Measurements from ENCODE around the gene TXN. TPM values are rescaled to one million over a fixed set of nuclear protein-coding genes. Genes with fewer than 3 reads are reported as not detected.

TXN gene
- total RNA-seq, 1 experiment from 2014 or later: 1,260 TPM

DNA sequence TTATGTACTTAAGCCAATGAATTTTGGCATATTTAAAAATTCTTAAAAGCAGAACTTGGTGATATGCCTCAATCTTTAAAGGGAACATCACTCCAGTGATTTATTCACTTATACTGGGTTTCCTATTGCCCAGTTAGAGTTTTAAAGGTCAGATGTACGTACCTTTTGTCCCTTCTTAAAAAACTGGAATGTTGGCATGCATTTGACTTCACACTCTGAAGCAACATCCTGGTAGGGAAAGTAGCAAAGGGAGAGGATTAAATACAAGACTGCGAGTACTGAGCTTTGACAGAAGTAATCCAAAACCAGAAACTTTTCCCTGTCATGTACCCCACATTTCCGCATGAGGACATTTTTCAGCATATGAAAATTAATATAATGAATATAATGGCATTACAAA is 11.7 kb downstream of the TXN start:
- DNase-seq: no peak
- TF ChIP-seq, protein P1, sequence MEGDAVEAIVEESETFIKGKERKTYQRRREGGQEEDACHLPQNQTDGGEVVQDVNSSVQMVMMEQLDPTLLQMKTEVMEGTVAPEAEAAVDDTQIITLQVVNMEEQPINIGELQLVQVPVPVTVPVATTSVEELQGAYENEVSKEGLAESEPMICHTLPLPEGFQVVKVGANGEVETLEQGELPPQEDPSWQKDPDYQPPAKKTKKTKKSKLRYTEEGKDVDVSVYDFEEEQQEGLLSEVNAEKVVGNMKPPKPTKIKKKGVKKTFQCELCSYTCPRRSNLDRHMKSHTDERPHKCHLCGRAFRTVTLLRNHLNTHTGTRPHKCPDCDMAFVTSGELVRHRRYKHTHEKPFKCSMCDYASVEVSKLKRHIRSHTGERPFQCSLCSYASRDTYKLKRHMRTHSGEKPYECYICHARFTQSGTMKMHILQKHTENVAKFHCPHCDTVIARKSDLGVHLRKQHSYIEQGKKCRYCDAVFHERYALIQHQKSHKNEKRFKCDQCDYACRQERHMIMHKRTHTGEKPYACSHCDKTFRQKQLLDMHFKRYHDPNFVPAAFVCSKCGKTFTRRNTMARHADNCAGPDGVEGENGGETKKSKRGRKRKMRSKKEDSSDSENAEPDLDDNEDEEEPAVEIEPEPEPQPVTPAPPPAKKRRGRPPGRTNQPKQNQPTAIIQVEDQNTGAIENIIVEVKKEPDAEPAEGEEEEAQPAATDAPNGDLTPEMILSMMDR (conservative IDR thresholded peaks at IDR 0.05): no peak
- TF ChIP-seq EZH2 (IDR thresholded peaks at IDR 0.05; ENCODE audit: low read depth): no peak
- no TSS peak for BruUV-seq (replicated peaks)
- intact Hi-C loops (cut with micrococcal nuclease; ENCODE audit: unreplicated experiment): no loop called here
- no peak overlapping the region for H2AFZ ChIP-seq
- peaks cover 38% of the 10 kb centered on the region for H3K79me2 ChIP-seq (ENCODE audit: low read depth)
- H3K4me3 ChIP-seq: no peak overlapping the region
- peaks cover 57% of the 10 kb centered on the region for H3K36me3 ChIP-seq (ENCODE audit: low read depth)
- H3F3A ChIP-seq (ENCODE audit: insufficient read depth, low read depth): peaks cover 90% of the 10 kb centered on the region
- H3K27me3 ChIP-seq (ENCODE audit: insufficient read depth, low read depth): no peaks in the 10 kb centered on the region
- H3K9me2 ChIP-seq (ENCODE audit: insufficient read depth): no peaks in the 10 kb centered on the region
- H4K20me1 ChIP-seq (ENCODE audit: insufficient read depth): peaks cover 51% of the 10 kb centered on the region
- H3K4me1 ChIP-seq (replicated peaks; ENCODE audit: insufficient read depth): peaks cover 3% of the 10 kb centered on the region; the same call in 1 of the 2 replicates
- CTCF ChIA-PET: no interaction called here
- no peak overlapping the region for H3K27ac ChIP-seq
- no peak overlapping the region for H3K4me2 ChIP-seq
- H3K9me3 ChIP-seq (ENCODE audit: insufficient read depth, low read depth): no peaks in the 10 kb centered on the region
- POLR2A ChIA-PET (ENCODE audit: unreplicated experiment): no interaction called here

DNA sequence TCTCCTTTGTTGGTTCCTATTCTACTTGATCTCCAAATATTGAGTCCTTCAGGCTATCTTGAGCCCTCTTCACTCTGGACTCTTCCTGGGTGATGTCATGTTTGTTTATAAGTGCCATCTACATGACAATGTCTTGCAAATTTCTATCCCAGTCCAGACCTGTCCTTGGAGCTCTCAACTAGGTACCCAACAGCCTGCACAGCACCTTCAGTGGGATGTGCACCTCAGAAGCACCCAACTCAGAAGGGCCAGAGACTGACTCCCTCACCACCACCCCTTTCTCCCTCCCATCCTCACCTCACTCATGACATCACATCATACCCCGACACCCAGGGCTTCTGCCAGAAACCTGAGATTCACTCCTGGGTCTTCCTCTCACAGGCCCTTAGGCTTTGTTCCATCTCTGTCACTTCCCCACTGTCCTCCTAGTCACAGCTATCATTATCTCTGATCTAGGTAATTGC is 14.4 kb downstream of the TXN start:
- H4K20me1 ChIP-seq (ENCODE audit: insufficient read depth): peaks cover 24% of the 10 kb centered on the region
- CTCF ChIA-PET: interaction anchor here (0.6 kb wide), 1 partner anchor 328 kb away, joined by 10 read pairs; no protein-coding TSS in a partner anchor
- no peaks in the 10 kb centered on the region for H3K9me2 ChIP-seq (ENCODE audit: insufficient read depth)
- H3F3A ChIP-seq (ENCODE audit: insufficient read depth, low read depth): peaks cover 69% of the 10 kb centered on the region
- no peaks in the 10 kb centered on the region for H3K27me3 ChIP-seq (ENCODE audit: insufficient read depth, low read depth)
- no peak overlapping the region for H3K4me2 ChIP-seq
- peak overlapping the region; percentile 23 for H3K27ac ChIP-seq
- peaks cover 34% of the 10 kb centered on the region for H3K36me3 ChIP-seq (ENCODE audit: low read depth)
- peak in 1 of 2 experiments; percentile 37 for DNase-seq
- no peak overlapping the region for H2AFZ ChIP-seq
- no peaks in the 10 kb centered on the region for H3K9me3 ChIP-seq (ENCODE audit: insufficient read depth, low read depth)
- no peak for TF ChIP-seq EZH2 (IDR thresholded peaks at IDR 0.05; ENCODE audit: low read depth)
- TF ChIP-seq, protein P1 (conservative IDR thresholded peaks at IDR 0.05): no peak
- POLR2A ChIA-PET (ENCODE audit: unreplicated experiment): interaction anchor here (0.6 to 1.1 kb wide), 2 partner anchors 15 to 28 kb away, joined by 3 to 4 read pairs; partner anchors contain the start of gene TXN
- H3K4me1 ChIP-seq (replicated peaks; ENCODE audit: insufficient read depth): no peaks in the 10 kb centered on the region; the same call in 1 of the 2 replicates
- H3K4me3 ChIP-seq: no peak overlapping the region
- BruUV-seq (replicated peaks): no TSS peak
- intact Hi-C loops (cut with micrococcal nuclease; ENCODE audit: unreplicated experiment): no loop called here
- H3K79me2 ChIP-seq (ENCODE audit: low read depth): peaks cover 12% of the 10 kb centered on the region

DNA sequence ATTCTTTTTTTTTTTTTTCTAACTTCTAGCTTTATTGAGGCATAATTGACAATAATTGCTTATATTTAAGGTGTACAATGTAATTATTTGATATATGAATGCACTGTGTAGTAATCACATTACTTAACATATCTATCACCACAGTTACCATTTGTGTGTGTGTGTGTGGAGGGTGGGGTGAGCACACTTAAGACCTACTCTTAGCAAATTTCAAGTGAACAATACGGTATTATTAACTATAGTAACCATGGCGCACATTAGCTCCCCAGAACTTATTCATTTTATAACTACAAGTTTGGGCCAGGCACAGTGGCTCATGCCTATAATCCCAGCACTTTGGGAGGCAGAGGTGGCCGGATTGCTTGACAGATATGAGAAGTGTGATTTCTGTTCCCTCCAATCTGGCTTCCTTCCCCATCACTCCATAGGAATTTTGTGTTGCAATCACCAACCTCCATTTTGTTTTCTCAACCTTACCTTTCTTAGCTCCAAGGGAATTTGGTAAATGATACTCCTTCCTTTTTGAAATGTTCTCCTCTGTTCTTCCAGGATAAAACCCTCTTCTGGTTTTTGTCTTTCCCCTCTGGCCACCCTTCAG is 14.9 kb downstream of the TXN start:
- Histone ChIP-seq H3K9me3 (ENCODE audit: insufficient read depth, low read depth) (no peaks in the 10 kb centered on the region; the same call in 1 of the 2 replicates), H3K36me3 (ENCODE audit: low read depth) (peaks cover 29% of the 10 kb centered on the region), H3K4me3 (no peak overlapping the region), H3K27me3 (ENCODE audit: insufficient read depth, low read depth) (no peaks in the 10 kb centered on the region), H3F3A (ENCODE audit: insufficient read depth, low read depth) (peaks cover 64% of the 10 kb centered on the region), H3K79me2 (ENCODE audit: low read depth) (peaks cover 7% of the 10 kb centered on the region; the same call in 1 of the 2 replicates), H2AFZ (no peak overlapping the region), H3K9me2 (ENCODE audit: insufficient read depth) (no peaks in the 10 kb centered on the region), H4K20me1 (ENCODE audit: insufficient read depth) (peaks cover 19% of the 10 kb centered on the region), H3K4me1 (replicated peaks; ENCODE audit: insufficient read depth) (no peaks in the 10 kb centered on the region; the same call in 1 of the 2 replicates), H3K27ac (peak overlapping the region; percentile 23), H3K4me2 (no peak overlapping the region)
- intact Hi-C loops (cut with micrococcal nuclease; ENCODE audit: unreplicated experiment): no loop called here
- POLR2A ChIA-PET (ENCODE audit: unreplicated experiment): interaction anchor here (0.6 kb wide), 1 partner anchor 28 kb away, joined by 3 read pairs; no protein-coding TSS in a partner anchor
- TF ChIP-seq EZH2 (IDR thresholded peaks at IDR 0.05; ENCODE audit: low read depth): no peak
- TF ChIP-seq, protein P1 (conservative IDR thresholded peaks at IDR 0.05): no peak
- CTCF ChIA-PET: interaction anchor here (0.6 kb wide), 1 partner anchor 328 kb away, joined by 10 read pairs; no protein-coding TSS in a partner anchor
- BruUV-seq (replicated peaks): no TSS peak
- DNase-seq: no peak

All from PC-9 (cell line).